H1 (cell line): ENCODE results near the gene RBL1. TPM values are rescaled to one million over a fixed set of nuclear protein-coding genes. Genes with fewer than 3 reads are reported as not detected.

Source experiments
- CTCF ChIA-PET: fragments of 300-600 bp; sonication (Branson Sonifier 250); formaldehyde crosslinking; loops from one replicate; lab custom pipeline; 2021; ENCODE audit not compliant: partially characterized antibody; lab: Charles Lee
- POLR2A ChIA-PET: fragments of 300-600 bp; sonication (Branson Sonifier 250); formaldehyde crosslinking; loops from one replicate; lab custom pipeline; 2021; ENCODE audit warnings: inconsistent platforms; ENCODE audit not compliant: partially characterized antibody; lab: Charles Lee
- DNase-seq, 2 experiments: peaks; one replicate each; pipeline versions ENCODE4 v3.0.0 to v3.0.0-alpha.2; 2010 to 2022; ENCODE audit warnings: low spot score in 2 of 2, low read depth in 1 of 2, mixed read lengths in 1 of 2
- FAIRE-seq: peaks from 2 replicates; lab custom pipeline; 2011; peaks lifted over from hg19 to GRCh38; lab: Jason Lieb, UNC
- H2AFZ ChIP-seq: 2 replicates; pipeline ENCODE4 v1.8.1; 2012; ENCODE audit warnings: low read length, inconsistent platforms
- H2AK5ac ChIP-seq: 2 replicates; pipeline ENCODE4 v1.6.1; 2013; ENCODE audit warnings: low read depth, low read length
- H2BK120ac ChIP-seq: replicated peaks from 2 replicates; pipeline ENCODE3; 2013; ENCODE audit warnings: low read depth, low read length, inconsistent platforms
- H2BK12ac ChIP-seq: 2 replicates; pipeline ENCODE4 v1.6.1; 2013; ENCODE audit warnings: low read depth, low read length
- H2BK15ac ChIP-seq: 2 replicates; pipeline ENCODE4 v1.6.1; 2013; ENCODE audit warnings: low read length
- H2BK20ac ChIP-seq: 2 replicates; pipeline ENCODE4 v1.6.1; 2013; ENCODE audit warnings: low read length
- H2BK5ac ChIP-seq: 2 replicates; pipeline ENCODE4 v1.6.1; 2013; ENCODE audit warnings: low read depth, low read length
- H3K14ac ChIP-seq: 2 replicates; pipeline ENCODE4 v1.6.1; 2013; ENCODE audit warnings: inconsistent platforms; ENCODE audit not compliant: insufficient read length
- H3K18ac ChIP-seq: 2 replicates; pipeline ENCODE4 v1.6.1; 2013; ENCODE audit warnings: low read length; ENCODE audit errors: extremely low read depth
- H3K23ac ChIP-seq: 2 replicates; pipeline ENCODE4 v1.6.1; 2013; ENCODE audit warnings: inconsistent platforms; ENCODE audit not compliant: insufficient read length
- H3K23me2 ChIP-seq: 2 replicates; pipeline ENCODE4 v1.6.1; 2013; ENCODE audit warnings: low read depth, low read length
- H3K27ac ChIP-seq: 2 replicates; pipeline ENCODE4 v1.6.1; 2011; ENCODE audit warnings: low read depth, low read length, inconsistent platforms
- H3K27me3 ChIP-seq, 4 experiments: replicated peaks in 1 of 4; 1 replicate in 1 of 4; 2 replicates in 3 of 4; pipeline versions ENCODE4 v1.6.1 to v1.8.1; 2011 to 2013; ENCODE audit warnings: low read length in 3 of 4, mild to moderate bottlenecking in 3 of 4, inconsistent platforms in 2 of 4, mixed read lengths in 2 of 4, moderate library complexity in 1 of 4; ENCODE audit not compliant: control insufficient read depth in 3 of 4, insufficient read depth in 3 of 4; ENCODE audit errors: extremely low read depth in 1 of 4
- H3K36me3 ChIP-seq, 4 experiments: 2 replicates each; pipeline versions ENCODE4 v1.6.1 to v1.8.1; 2011 to 2013; ENCODE audit warnings: mild to moderate bottlenecking in 4 of 4, low read length in 3 of 4, moderate library complexity in 2 of 4, control low read depth in 1 of 4, inconsistent platforms in 1 of 4; ENCODE audit not compliant: insufficient read depth in 4 of 4, control insufficient read depth in 2 of 4
- H3K4ac ChIP-seq: replicated peaks from 2 replicates; pipeline ENCODE3; 2013; ENCODE audit warnings: low read length, low read depth, mixed read lengths, inconsistent platforms; ENCODE audit not compliant: insufficient read length
- H3K4me1 ChIP-seq, 4 experiments: replicated peaks in 1 of 4; 1 replicate in 1 of 4; 2 replicates in 3 of 4; pipeline versions ENCODE4 v1.6.1 to v1.8.1; 2011 to 2013; ENCODE audit warnings: low read length in 3 of 4, inconsistent platforms in 2 of 4, mixed read lengths in 1 of 4; ENCODE audit not compliant: insufficient read depth in 4 of 4, control insufficient read depth in 3 of 4
- H3K4me2 ChIP-seq, 2 experiments: 2 replicates each; pipeline versions ENCODE4 v1.6.1 to v1.8.1; 2011 to 2013; ENCODE audit warnings: low read depth in 2 of 2, low read length in 2 of 2, control low read depth in 1 of 2, inconsistent platforms in 1 of 2, mild to moderate bottlenecking in 1 of 2; ENCODE audit not compliant: insufficient read depth in 1 of 2
- H3K4me3 ChIP-seq, 4 experiments: fragments of 200-600, 300-600 bp in 1 of 4; sonication (generic), shearing (Covaris generic), sonication (Bioruptor Twin) in 1 of 4; 2 replicates each; pipeline versions ENCODE4 v1.5.1 to v1.8.1; 2011 to 2016; ENCODE audit warnings: low read length in 4 of 4, low read depth in 3 of 4, control low read depth in 2 of 4, inconsistent platforms in 2 of 4, mild to moderate bottlenecking in 2 of 4, mixed read lengths in 1 of 4, moderate library complexity in 1 of 4; ENCODE audit not compliant: insufficient read depth in 2 of 4; ENCODE audit errors: extremely low read depth in 1 of 4
- H3K56ac ChIP-seq: replicated peaks from 2 replicates; pipeline ENCODE3; 2013; ENCODE audit warnings: low read depth, mild to moderate bottlenecking, mixed read lengths, low read length, inconsistent platforms; ENCODE audit not compliant: insufficient read length
- H3K79me1 ChIP-seq: 2 replicates; pipeline ENCODE4 v1.6.1; 2013; ENCODE audit warnings: low read depth, low read length, control low read depth
- H3K79me2 ChIP-seq, 2 experiments: 2 replicates each; pipeline versions ENCODE4 v1.6.1 to v1.8.1; 2012 to 2013; ENCODE audit warnings: low read length in 2 of 2, mild to moderate bottlenecking in 2 of 2, inconsistent platforms in 1 of 2; ENCODE audit not compliant: insufficient read depth in 2 of 2, control insufficient read depth in 1 of 2
- H3K9ac ChIP-seq, 4 experiments: replicated peaks in 1 of 4; 1 replicate in 1 of 4; 2 replicates in 3 of 4; pipeline versions ENCODE4 v1.6.1 to v1.8.1; 2011 to 2013; ENCODE audit warnings: low read depth in 3 of 4, low read length in 3 of 4, control low read depth in 2 of 4, mild to moderate bottlenecking in 2 of 4, moderate library complexity in 2 of 4, inconsistent platforms in 1 of 4; ENCODE audit errors: extremely low read depth in 1 of 4
- H3K9me3 ChIP-seq, 2 experiments: 2 replicates each; pipeline versions ENCODE4 v1.6.1 to v1.8.1; 2012 to 2013; ENCODE audit warnings: mild to moderate bottlenecking in 2 of 2, moderate library complexity in 2 of 2, control low read depth in 1 of 2, inconsistent platforms in 1 of 2, low read depth in 1 of 2, low read length in 1 of 2, mixed read lengths in 1 of 2; ENCODE audit not compliant: insufficient read depth in 2 of 2
- H4K20me1 ChIP-seq, 2 experiments: replicated peaks in 1 of 2; 2 replicates each; pipeline versions ENCODE3 to v1.8.1; 2011 to 2013; ENCODE audit warnings: inconsistent platforms in 2 of 2, low read length in 2 of 2, mild to moderate bottlenecking in 1 of 2; ENCODE audit not compliant: insufficient read depth in 2 of 2, control insufficient read depth in 1 of 2
- H4K5ac ChIP-seq: 2 replicates; pipeline ENCODE4 v1.6.1; 2013; ENCODE audit warnings: low read length, low read depth, mixed read lengths, inconsistent platforms; ENCODE audit not compliant: insufficient read length
- H4K8ac ChIP-seq: 2 replicates; pipeline ENCODE4 v1.8.0; 2013; ENCODE audit warnings: mild to moderate bottlenecking, moderate library complexity, low read length, inconsistent platforms; ENCODE audit not compliant: insufficient read depth; ENCODE audit errors: extremely low read depth
- H4K91ac ChIP-seq: replicated peaks from 2 replicates; pipeline ENCODE3; 2013; ENCODE audit warnings: low read length, mixed read lengths, inconsistent platforms; ENCODE audit not compliant: insufficient read length
- CBX5 ChIP-seq: fragments of 300-800, 300-1000 bp; sonication (generic); IDR thresholded peaks from 2 replicates; pipeline ENCODE4 v1.7.1; 2016; ENCODE audit warnings: antibody characterized with exemption, low read length, low read depth
- CHD1 ChIP-seq: IDR thresholded peaks from 2 replicates; pipeline ENCODE4 v1.6.1; 2012; ENCODE audit warnings: low read depth, low read length, improper control_type of control experiment
- CREB1 ChIP-seq: IDR thresholded peaks from 2 replicates; pipeline ENCODE4 v1.6.1; 2012; ENCODE audit warnings: inconsistent platforms
- EZH2 ChIP-seq: fragments of 200-600 bp; sonication (generic); IDR thresholded peaks from 2 replicates; pipeline ENCODE4 v1.7.1; 2012; ENCODE audit warnings: low read depth, mild to moderate bottlenecking, moderate library complexity, low read length, inconsistent platforms; ENCODE audit not compliant: severe bottlenecking
- HDAC2 ChIP-seq, 2 experiments: fragments of 300-600 bp in 1 of 2; sonication (generic) in 1 of 2; IDR thresholded peaks; 2 replicates each; pipeline ENCODE4 v1.6.1; 2011 to 2012; ENCODE audit warnings: low read depth in 2 of 2, low read length in 2 of 2, mild to moderate bottlenecking in 2 of 2, moderate library complexity in 2 of 2, borderline replicate concordance in 1 of 2, inconsistent platforms in 1 of 2
- HDAC6 ChIP-seq: IDR thresholded peaks from one replicate; pipeline ENCODE4 v1.7.1; 2012; ENCODE audit warnings: low read depth, mild to moderate bottlenecking, inconsistent platforms, low read length, moderate library complexity
- KDM1A ChIP-seq: fragments of 200-600, 300-600 bp; sonication (generic); IDR thresholded peaks from 2 replicates; pipeline ENCODE4 v1.7.1; 2016; ENCODE audit warnings: mild to moderate bottlenecking, low read length, borderline replicate concordance
- POLR2A ChIP-seq, 2 experiments: IDR thresholded peaks; 1 replicate in 1 of 2; 2 replicates in 1 of 2; pipeline ENCODE4 v1.6.1; 2011; ENCODE audit warnings: low read depth in 2 of 2, low read length in 2 of 2, mild to moderate bottlenecking in 2 of 2; ENCODE audit errors: control extremely low read depth in 1 of 2
- SIN3A ChIP-seq, 2 experiments: IDR thresholded peaks in 1 of 2; conservative IDR thresholded peaks in 1 of 2; 2 replicates each; pipeline ENCODE4 v1.6.1; 2011 to 2012; ENCODE audit warnings: low read length in 2 of 2, improper control_type of control experiment in 1 of 2, low read depth in 1 of 2, mild to moderate bottlenecking in 1 of 2
- SIX5 ChIP-seq: IDR thresholded peaks from 2 replicates; pipeline ENCODE4 v1.6.1; 2011; ENCODE audit warnings: mild to moderate bottlenecking, low read depth, low read length
- SP1 ChIP-seq: IDR thresholded peaks from 2 replicates; pipeline ENCODE4 v1.6.1; 2011; ENCODE audit warnings: low read depth, low read length
- SRF ChIP-seq: IDR thresholded peaks from 2 replicates; pipeline ENCODE4 v1.6.1; 2011; ENCODE audit warnings: mild to moderate bottlenecking, low read depth, low read length, moderate library complexity
- YY1 ChIP-seq: IDR thresholded peaks from 2 replicates; pipeline ENCODE4 v1.6.1; 2011; ENCODE audit warnings: low read depth, mild to moderate bottlenecking, low read length
- WGBS, 2 experiments: shearing (Covaris generic) in 1 of 2; methylation state at CpG; one replicate each; pipeline versions ENCODE4 v1.1.6 to v1.1.7; 2013 to 2015; ENCODE audit warnings: low lambda C conversion rate in 2 of 2, mixed read lengths in 2 of 2, inconsistent platforms in 1 of 2, low coverage in 1 of 2, missing lambda C conversion rate in 1 of 2; ENCODE audit not compliant: insufficient replicate concordance in 2 of 2, insufficient coverage in 1 of 2, insufficient read length in 1 of 2; ENCODE audit errors: extremely low coverage in 1 of 2, missing lambda C conversion rate in 1 of 2; 5-methylcytosine and 5-hydroxymethylcytosine counted together
- polyA plus RNA-seq, 7 experiments: library from polyadenylated mRNA; depleted of rRNA in 3 of 7; stranded (reverse) in 5 of 7; unstranded in 2 of 7; fragments of >200 nt in 5 of 7; fragments of 200-250 nt in 2 of 7; gene quantifications; 1 replicate in 5 of 7; 2 replicates in 1 of 7; 4 replicates in 1 of 7; pipeline versions ENCODE4 v1.2.1 to v1.2.3, GENCODE V29; 2011 to 2013; ENCODE audit warnings: missing spikeins in 2 of 7, mixed read lengths in 2 of 7
- total RNA-seq: library from RNA; stranded (reverse); fragmentation: NEBNext Ultra II Directional; extraction: Animal tissue kit (Norgen Biotek cat#: 25700); gene quantifications from 2 replicates; pipeline ENCODE4 v1.2.1, GENCODE V29; 2021

The RBL1 gene
- total and polyA plus RNA-seq, 2 of the 8 experiments (the other 6 are each of a cell fraction or from before 2014, with no cell fraction given): 3.2 to 12.3 TPM

GRCh38 chr20:37042986-37043972 lies 52.5 kb downstream of the RBL1 start:
- ChIA-PET CTCF (no interaction called here), POLR2A (interaction anchor here (0.6 kb wide), 1 partner anchor 457 kb away, joined by 3 read pairs; no protein-coding TSS in a partner anchor)
- Histone ChIP-seq H3K79me1 (no peaks in the 10 kb centered on the region), H3K4me2 (no peak overlapping the region), H4K91ac (no peak overlapping the region), H2BK20ac (no peak overlapping the region), H3K4me1 (no peaks in the 10 kb centered on the region), H3K27me3 (no peaks in the 10 kb centered on the region), H3K79me2 (no peaks in the 10 kb centered on the region), H3K9ac (no peak overlapping the region), H3K4ac (no peak overlapping the region), H3K4me3 (no peak overlapping the region), H2AK5ac (no peak overlapping the region), H3K23ac (no peak overlapping the region), H4K8ac (no peak overlapping the region), H3K18ac (no peak overlapping the region), H2BK15ac (no peak overlapping the region), H3K27ac (no peak overlapping the region), H2BK5ac (no peak overlapping the region), H3K56ac (no peak overlapping the region), H4K20me1 (peaks cover 0 to 1% of the 10 kb centered on the region in 2 experiments), H3K23me2 (no peaks in the 10 kb centered on the region), H2BK120ac (no peak overlapping the region), H3K14ac (no peak overlapping the region), H3K9me3 (no peaks in the 10 kb centered on the region), H3K36me3 (peaks cover 0 to 56% (median 27%) of the 10 kb centered on the region in 4 experiments; a peak in 7 of 8 replicates), H4K5ac (no peak overlapping the region), H2AFZ (no peak overlapping the region), H2BK12ac (no peak overlapping the region)
- DNase-seq: no peak
- 93% methylated on average over 17 of the region's 17 CpGs; no CpG with 5 or more reads in 1 of the 2 experiments for WGBS, 2 experiments
- FAIRE-seq: no peak
- no peak for TF ChIP-seq SIN3A (conservative IDR thresholded peaks at IDR 0.05 in 1 of 2, IDR thresholded peaks at IDR 0.05 in 1 of 2; ENCODE audit: low read depth in 1 of 2, low read length in 2 of 2)
- no peak for TF ChIP-seq SP1
- TF ChIP-seq KDM1A: no peak
- TF ChIP-seq SRF: no peak
- no peak for TF ChIP-seq CREB1
- no peak for TF ChIP-seq SIX5
- TF ChIP-seq HDAC6: no peak
- no peak for TF ChIP-seq CHD1
- TF ChIP-seq CBX5: no peak
- no peak for TF ChIP-seq POLR2A (IDR thresholded peaks at IDR 0.05; ENCODE audit: control extremely low read depth in 1 of 2, low read depth in 2 of 2, low read length in 2 of 2)
- TF ChIP-seq HDAC2 (IDR thresholded peaks at IDR 0.05; ENCODE audit: borderline replicate concordance in 1 of 2, low read depth in 2 of 2, low read length in 2 of 2): no peak
- TF ChIP-seq EZH2: no peak
- no peak for TF ChIP-seq YY1
